Mammary epithelial cell (primary cell): ENCODE measurements around the gene DBH.

Experiments used
- EZH2 ChIP-seq: IDR thresholded peaks from 2 replicates; pipeline ENCODE4 v1.6.1; 2012; ENCODE audit warnings: low read length, inconsistent platforms, borderline replicate concordance
- TF ChIP-seq, protein P1 (sequence below), 2 donors: IDR thresholded peaks in 1 of 2; conservative IDR thresholded peaks in 1 of 2; 2 replicates each; pipeline ENCODE4 v1.5.1; 2011 to 2012; ENCODE audit warnings: inconsistent platforms in 2 of 2, low read length in 2 of 2, mild to moderate bottlenecking in 2 of 2, control low read depth in 1 of 2, low read depth in 1 of 2; ENCODE audit not compliant: insufficient read depth in 1 of 2; ENCODE audit errors: extremely low read depth in 1 of 2

DNA sequence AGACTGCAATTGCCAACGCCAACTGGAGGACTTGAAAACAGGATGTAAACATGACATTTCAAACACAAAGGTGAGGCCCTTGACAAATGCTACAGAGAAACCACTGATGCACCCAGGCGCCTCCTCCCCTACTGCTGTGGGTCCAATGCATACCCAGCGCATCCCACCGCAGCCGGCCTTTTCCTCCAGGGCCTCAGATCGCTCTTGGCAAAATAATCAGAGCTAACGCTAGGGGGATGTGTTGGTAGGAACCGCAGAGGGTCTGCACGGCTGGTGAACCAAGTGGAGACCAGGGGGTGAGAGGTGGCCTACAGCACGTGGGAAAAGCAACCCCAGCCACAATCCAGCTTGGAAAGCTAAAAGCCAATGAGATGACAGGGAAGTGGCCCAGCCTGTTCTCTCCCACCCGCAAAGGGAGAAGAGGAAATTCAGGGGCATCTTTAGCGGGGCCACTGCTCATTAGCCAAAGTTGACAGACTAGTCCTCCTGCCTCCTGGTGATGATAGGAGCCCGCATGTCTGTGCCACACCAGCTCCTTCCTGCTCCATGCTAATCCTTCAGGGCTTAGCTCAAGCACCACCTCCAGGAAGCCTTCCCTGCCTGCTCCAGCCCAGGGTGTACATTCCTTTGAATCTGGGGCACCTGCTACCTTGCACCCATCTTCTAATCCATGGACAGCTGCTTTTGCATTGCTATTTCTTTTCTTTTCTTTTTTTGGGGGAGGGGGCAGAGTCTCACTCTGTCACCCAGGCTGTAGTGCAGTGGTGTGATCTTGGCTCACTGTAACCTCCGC, 32.8 kb upstream of the DBH start:
- TF ChIP-seq, protein P1, sequence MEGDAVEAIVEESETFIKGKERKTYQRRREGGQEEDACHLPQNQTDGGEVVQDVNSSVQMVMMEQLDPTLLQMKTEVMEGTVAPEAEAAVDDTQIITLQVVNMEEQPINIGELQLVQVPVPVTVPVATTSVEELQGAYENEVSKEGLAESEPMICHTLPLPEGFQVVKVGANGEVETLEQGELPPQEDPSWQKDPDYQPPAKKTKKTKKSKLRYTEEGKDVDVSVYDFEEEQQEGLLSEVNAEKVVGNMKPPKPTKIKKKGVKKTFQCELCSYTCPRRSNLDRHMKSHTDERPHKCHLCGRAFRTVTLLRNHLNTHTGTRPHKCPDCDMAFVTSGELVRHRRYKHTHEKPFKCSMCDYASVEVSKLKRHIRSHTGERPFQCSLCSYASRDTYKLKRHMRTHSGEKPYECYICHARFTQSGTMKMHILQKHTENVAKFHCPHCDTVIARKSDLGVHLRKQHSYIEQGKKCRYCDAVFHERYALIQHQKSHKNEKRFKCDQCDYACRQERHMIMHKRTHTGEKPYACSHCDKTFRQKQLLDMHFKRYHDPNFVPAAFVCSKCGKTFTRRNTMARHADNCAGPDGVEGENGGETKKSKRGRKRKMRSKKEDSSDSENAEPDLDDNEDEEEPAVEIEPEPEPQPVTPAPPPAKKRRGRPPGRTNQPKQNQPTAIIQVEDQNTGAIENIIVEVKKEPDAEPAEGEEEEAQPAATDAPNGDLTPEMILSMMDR (conservative IDR thresholded peaks at IDR 0.05 in 1 of 2, IDR thresholded peaks at IDR 0.05 in 1 of 2; ENCODE audit: extremely low read depth in 1 of 2, insufficient read depth in 1 of 2, low read depth in 1 of 2, low read length in 2 of 2): no peak
- no peak for TF ChIP-seq EZH2
